GM18873 (cell line): ENCODE results near the gene TPRA1.
"Not testable (repeated sequence)": the region's sequence is repeated elsewhere in the genome, so short reads cannot be mapped to it uniquely, and the experiment has no call there.

Source experiments
- ATAC-seq: cut with Tn5 transposase; IDR thresholded peaks from one replicate; pipeline ENCODE4 v1.9.1; 2021; ENCODE audit warnings: mild to moderate bottlenecking, moderate library complexity, moderate number of reproducible peaks; ENCODE audit not compliant: unreplicated experiment, low FRiP score

Gene TPRA1

GRCh38 chr3:127616836-127617605 is 26.5 kb upstream of the TPRA1 start:
- ATAC-seq: no peak

DNA sequence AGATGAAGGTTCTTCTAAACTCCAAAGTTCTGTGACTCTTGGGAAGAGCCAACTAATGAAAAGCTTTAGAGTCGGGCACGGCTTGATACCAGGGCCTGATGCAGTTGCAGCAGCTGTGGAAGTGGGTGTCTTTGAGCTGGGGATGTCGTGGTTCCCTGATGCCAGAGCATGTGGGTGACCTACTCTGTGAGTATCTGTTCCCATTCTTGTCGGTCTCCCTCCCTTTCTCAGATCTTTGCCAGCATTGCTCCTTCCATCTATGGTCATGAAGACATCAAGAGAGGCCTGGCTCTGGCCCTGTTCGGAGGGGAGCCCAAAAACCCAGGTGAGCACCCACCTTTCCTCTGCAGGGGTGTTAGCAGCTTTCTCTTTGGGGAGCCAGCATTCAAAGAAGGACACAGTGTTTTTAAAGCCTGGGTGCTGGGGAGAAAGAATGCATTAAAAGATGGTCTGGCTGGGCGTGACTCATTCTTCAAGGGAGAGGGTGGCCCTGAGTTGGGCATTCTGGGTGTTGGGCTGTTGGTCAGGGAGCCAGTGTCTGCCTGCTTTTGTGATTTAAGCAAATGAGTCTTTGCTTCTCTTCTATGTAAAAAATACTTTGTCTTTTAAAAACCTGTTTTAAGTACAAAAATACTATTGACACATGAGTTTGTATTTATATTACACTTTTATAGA is 25.2 kb upstream of the TPRA1 start:
- ATAC-seq: no peak

- ATAC-seq: no peak
Measured at GRCh38 chr3:127614928-127615589, 24.5 kb upstream of the TPRA1 start.

DNA sequence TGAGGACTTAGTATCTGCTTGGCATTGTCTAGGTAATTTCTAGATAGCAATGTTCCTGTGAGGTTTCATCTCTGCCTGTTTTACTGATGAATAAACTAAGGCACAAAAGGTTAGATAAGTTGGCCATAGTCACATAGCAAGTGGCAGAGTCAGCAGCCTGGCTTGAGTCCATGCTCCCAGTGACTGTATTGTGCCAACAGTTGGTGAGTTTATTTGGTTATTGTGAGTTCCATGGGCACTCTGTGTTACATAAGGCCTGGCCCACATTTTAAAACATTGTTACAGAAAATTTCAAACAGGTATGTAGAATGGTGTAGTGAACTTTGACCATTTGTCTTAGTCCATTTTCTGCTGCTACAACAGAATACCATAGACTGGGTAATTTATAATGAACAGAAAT is 22.9 kb upstream of the TPRA1 start:
- ATAC-seq: no peak

DNA sequence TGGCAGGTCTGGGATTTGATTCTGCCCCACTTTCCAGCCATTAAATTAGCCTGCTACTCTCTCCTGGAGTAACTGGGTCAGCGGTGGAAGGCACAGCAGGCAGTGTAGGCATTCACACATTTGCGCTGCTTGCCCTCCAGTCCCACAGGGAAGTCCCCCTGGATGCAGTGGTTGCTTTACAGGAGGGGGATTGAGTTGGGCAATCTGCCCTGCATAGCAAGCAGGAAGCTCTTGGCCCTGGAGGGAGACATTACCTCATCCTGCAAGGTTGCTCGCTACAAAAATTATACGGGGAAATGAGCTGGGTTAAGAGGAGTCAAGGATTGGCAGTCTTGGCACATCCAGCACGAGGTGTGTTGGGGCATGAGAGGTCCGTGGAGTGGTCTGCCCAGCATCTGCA is 22.4 kb upstream of the TPRA1 start:
- no peak for ATAC-seq

DNA sequence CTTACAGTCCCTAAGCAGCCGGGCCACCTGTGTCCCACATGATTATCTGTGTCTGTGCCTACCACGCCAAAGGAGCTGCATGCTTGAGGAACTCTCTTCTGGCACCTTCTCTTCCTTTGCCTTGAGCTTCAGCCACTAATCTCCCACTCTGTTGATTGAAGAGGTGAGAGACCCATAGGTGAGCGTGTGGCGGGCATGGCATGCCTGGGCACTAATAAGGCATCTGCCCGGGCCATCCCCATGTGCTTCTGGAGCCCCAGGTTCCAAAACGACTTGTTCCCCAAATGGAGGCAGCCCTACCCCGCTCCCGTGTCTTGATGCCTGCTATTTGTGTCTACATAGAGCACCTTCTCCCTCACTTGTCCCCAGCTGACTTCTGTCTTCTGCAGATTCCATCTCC is 20.7 kb upstream of the TPRA1 start:
- no peak for ATAC-seq

- no peak for ATAC-seq
Measured at GRCh38 chr3:127610105-127610504, 19.6 kb upstream of the TPRA1 start.

DNA sequence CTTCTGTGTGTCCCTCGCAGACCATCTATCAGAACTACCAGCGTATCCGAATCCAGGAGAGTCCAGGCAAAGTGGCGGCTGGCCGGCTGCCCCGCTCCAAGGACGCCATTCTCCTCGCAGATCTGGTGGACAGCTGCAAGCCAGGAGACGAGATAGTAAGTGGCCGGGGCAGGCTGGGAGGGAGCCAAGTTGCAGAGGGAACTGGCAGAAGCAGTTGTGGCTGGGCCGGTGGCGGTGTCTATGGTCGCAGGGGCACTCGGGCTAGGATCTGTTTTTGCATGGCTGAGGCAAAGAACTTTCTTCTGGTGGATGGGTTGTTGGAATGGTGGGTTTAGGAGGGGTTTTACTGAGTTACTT is 17.8 kb upstream of the TPRA1 start:
- no peak for ATAC-seq

GRCh38 chr3:127607675-127608361 is 17.3 kb upstream of the TPRA1 start:
- no peak for ATAC-seq

- ATAC-seq: no peak
Measured at GRCh38 chr3:127606981-127607595, 16.6 kb upstream of the TPRA1 start.

- ATAC-seq: no peak
Measured at GRCh38 chr3:127606086-127606805, 15.7 kb upstream of the TPRA1 start.

- not testable (repeated sequence) for ATAC-seq
Measured at GRCh38 chr3:127605547-127605946, 15.0 kb upstream of the TPRA1 start.

DNA sequence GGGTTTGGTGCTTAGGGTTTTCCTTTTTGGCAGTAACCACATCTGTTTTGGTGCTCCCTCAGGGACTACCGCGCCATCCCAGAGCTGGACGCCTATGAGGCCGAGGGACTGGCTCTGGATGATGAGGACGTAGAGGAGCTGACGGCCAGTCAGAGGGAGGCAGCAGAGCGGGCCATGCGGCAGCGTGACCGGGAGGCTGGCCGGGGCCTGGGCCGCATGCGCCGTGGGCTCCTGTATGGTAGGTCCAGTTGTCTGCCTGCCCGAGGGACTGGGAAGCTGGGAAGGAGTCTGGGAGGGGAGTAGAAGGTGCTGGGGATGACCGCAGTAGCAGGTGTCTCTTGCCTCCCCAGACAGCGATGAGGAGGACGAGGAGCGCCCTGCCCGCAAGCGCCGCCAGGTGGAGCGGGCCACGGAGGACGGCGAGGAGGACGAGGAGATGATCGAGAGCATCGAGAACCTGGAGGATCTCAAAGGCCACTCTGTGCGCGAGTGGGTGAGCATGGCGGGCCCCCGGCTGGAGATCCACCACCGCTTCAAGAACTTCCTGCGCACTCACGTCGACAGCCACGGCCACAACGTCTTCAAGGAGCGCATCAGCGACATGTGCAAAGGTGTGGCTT is 14.1 kb upstream of the TPRA1 start:
- ATAC-seq: no peak

DNA sequence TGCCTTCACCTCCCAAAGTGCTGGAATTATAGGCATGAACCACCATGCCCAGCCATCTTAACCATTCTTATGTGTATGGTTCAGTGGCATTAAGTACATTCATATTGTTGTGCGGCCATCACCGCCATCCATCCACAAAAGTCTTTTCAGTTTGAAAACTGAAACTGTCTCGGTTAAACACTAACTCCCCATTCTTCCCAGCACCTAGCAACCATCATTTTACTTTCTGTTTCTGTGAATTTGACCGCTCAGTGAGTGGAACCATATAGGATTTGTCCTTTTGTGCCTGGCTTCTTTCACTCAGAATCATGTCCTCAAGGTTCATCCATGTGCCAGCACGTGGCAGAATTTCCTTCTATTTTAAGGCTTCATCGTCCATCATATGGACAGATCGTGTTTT is 13.5 kb upstream of the TPRA1 start:
- no peak for ATAC-seq

GRCh38 chr3:127600749-127601456 is 10.4 kb upstream of the TPRA1 start:
- ATAC-seq: no peak

- no peak for ATAC-seq
Measured at GRCh38 chr3:127598841-127599570, 8.5 kb upstream of the TPRA1 start.

GRCh38 chr3:127597020-127597771 is 6.7 kb upstream of the TPRA1 start:
- ATAC-seq: no peak

DNA sequence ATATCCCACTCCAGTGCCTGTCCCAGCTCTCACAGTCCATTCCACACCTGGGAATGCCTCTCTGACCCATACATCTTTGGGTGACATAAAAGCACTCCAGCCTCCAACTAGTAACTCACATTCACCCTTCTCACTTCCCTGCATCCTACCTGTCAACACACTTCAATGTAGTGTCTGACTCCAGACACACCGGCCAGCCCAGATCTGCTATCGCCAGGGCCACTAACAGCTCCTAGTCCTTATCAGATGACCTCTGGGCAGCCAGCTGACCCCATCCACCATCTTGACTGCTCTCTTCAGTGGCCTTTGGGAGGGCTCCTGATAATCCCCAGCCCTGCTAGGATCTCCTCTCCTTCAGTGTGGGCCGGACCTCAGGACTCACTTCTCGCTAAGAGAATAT is 4.8 kb upstream of the TPRA1 start:
- ATAC-seq: no peak
